NCI-H2171 (cell line): ENCODE results near the gene CERKL.

Source experiments
- DNase-seq: peaks from one replicate; lab custom pipeline; 2025; lab: John Stamatoyannopoulos, UW

Gene CERKL

DNA sequence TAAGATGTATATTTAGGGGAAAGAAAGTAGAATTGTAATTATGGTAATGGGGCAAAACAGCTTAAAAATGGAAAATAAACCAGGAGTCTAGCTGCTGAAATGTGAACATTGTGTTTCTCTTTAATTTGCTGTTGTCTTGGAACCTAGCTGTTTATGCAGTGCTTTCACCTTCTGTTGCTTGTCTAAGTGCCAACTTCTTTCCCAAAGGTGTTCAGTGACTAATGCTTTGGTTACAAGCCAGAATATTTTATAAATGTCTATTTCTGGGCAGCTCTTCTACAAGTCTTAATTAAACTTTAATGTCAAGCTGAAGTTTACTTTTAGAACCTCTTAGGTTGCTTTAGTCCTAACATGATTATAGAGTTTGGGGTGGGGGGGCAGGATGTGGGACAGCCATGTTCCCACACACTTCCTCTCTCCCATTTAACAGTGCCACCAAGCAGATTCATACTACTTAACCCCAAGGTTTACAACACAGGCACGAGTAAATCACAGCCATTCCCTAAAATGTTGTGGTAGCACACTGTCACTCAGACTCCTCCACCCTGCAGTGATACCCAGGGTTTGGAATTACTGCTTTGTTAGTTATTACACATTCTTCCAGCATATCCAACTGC, 139.1 kb downstream of the CERKL start:
- DNase-seq = peak; percentile 35

DNA sequence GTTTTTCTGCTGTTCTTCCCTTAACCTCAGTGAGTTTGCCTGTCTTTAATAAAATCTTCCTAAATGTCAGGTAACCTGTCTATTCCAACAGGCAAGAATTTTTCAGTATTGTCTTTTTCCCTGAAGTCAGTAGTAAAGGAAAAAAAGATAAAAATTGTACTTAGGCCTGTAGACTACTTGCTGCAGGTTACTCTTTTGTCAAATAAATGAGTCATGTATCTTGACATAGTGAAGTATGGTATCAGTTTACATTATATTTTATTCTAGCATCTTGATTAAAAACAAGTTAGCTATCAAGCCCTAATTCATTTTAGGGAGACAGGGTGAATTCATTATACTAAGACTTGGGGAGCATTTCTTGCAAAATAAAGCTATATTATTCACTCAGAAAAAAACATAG, 139.9 kb downstream of the CERKL start:
- no peak for DNase-seq

DNA sequence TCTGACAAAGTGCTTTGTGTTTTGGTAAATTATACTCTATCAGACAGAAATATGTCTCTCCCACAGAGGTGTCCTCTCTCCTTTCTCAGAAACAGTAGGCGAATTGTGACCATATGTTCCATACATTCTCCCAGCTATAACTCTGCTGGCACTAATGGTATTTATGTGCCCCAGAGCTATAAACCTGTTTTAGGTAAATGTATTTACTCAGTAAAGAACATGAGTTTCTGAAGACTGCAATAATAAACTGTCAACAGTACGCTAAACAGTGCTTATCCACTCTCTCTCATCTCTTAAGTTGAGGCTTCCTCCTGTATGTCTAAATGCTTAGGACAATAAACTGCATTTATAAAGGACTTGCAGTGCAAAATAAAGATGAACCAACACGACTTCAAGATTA, 141.2 kb downstream of the CERKL start:
- DNase-seq = no peak

DNA sequence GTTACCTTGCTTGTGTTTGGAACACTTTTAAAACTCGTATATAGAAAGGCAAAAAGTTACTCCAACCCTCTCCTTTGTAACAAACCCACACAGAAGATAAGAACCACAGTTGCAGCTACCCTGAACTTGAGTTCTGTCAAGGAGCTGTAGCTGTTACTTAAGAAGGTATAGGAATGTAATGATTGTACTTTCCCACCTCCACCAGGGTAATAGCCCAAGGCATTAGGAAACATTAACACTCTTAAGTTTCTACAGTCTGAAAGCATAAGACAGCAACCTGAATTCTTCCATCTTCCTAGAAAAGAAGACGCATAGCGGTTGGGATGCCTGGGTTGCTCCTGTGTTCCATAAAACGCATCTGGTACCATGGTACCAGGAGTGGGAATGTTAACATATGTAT, 156.7 kb downstream of the CERKL start:
- DNase-seq = no peak

DNA sequence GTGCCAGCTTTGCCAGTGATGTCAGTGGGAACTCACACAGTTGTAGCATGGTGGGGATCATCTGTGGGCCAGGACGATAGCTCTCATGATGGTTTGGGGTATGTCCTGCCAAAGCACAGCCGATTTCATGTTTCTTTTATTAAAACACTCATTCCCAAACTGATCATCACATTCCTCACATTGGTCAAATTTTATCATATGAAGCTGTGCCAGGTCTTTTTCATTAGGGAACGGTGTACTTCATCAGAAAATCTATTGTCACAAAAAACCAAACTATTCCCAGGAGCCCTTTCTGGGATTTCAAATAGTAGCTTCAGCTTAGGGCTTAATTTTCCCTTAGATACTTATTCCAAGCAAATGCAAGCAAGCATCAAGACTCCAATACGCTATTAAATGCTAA, 157.7 kb downstream of the CERKL start:
- DNase-seq = no peak
